MM.1S (cell line): ENCODE data around the gene BCO2.

ENCODE experiments used
- DNase-seq: peaks from one replicate; pipeline ENCODE4 v3.0.0-alpha.2; 2015
- H2AFZ ChIP-seq: fragments of 300-600 bp; sonication (generic); 2 replicates; pipeline ENCODE4 v1.6.0; 2016; ENCODE audit warnings: antibody characterized with exemption, low read length
- H3F3A ChIP-seq: fragments of 300-600 bp; sonication (generic); 2 replicates; pipeline ENCODE4 v1.6.1; 2016; ENCODE audit warnings: mild to moderate bottlenecking, antibody characterized with exemption, low read length, moderate library complexity, mixed read lengths; ENCODE audit not compliant: insufficient read depth
- H3K27ac ChIP-seq: fragments of 300-600 bp; sonication (generic); 2 replicates; pipeline ENCODE4 v1.5.1; 2016; ENCODE audit warnings: mild to moderate bottlenecking, low read length
- H3K27me3 ChIP-seq: fragments of 300-600 bp; sonication (generic); replicated peaks from 2 replicates; pipeline ENCODE4 v1.6.0; 2016; ENCODE audit warnings: low read length; ENCODE audit not compliant: insufficient read depth
- H3K36me3 ChIP-seq: fragments of 300-600 bp; sonication (generic); replicated peaks from 2 replicates; pipeline ENCODE4 v1.6.1; 2016; ENCODE audit warnings: mild to moderate bottlenecking, low read length, mixed read lengths; ENCODE audit not compliant: insufficient read depth
- H3K4me1 ChIP-seq: fragments of 300-600 bp; sonication (generic); 2 replicates; pipeline ENCODE4 v1.6.1; 2016; ENCODE audit warnings: low read length, mixed read lengths
- H3K4me2 ChIP-seq: fragments of 300-600 bp; sonication (generic); 2 replicates; pipeline ENCODE4 v1.6.0; 2016; ENCODE audit warnings: low read depth, low read length
- H3K4me3 ChIP-seq: fragments of 300-600 bp; sonication (generic); 2 replicates; pipeline ENCODE4 v1.5.1; 2016; ENCODE audit warnings: low read length, mixed read lengths
- H3K79me2 ChIP-seq: fragments of 300-600 bp; sonication (generic); 2 replicates; pipeline ENCODE4 v1.6.1; 2016; ENCODE audit warnings: mixed run types, low read length, mixed read lengths
- H3K9ac ChIP-seq: fragments of 300-600 bp; sonication (generic); 2 replicates; pipeline ENCODE4 v1.6.1; 2016; ENCODE audit warnings: low read length, mixed read lengths
- H3K9me2 ChIP-seq: fragments of 300-600 bp; sonication (generic); replicated peaks from 2 replicates; pipeline ENCODE4 v1.6.1; 2016; ENCODE audit warnings: mild to moderate bottlenecking, low read length, mixed read lengths; ENCODE audit not compliant: insufficient read depth
- H3K9me3 ChIP-seq: fragments of 300-600 bp; sonication (generic); replicated peaks from 2 replicates; pipeline ENCODE4 v1.6.1; 2016; ENCODE audit warnings: mild to moderate bottlenecking, low read length, mixed read lengths; ENCODE audit not compliant: insufficient read depth
- H4K20me1 ChIP-seq: fragments of 300-600 bp; sonication (generic); 2 replicates; pipeline ENCODE4 v1.6.1; 2016; ENCODE audit warnings: mild to moderate bottlenecking, low read length, moderate library complexity, mixed read lengths; ENCODE audit not compliant: insufficient read depth
- EZH2 ChIP-seq: fragments of 300-600 bp; sonication (generic); optimal IDR thresholded peaks from 2 replicates; pipeline ENCODE3; 2017; ENCODE audit warnings: low read depth, mild to moderate bottlenecking, antibody characterized with exemption, low read length, mixed read lengths
- EZH2phosphoT487 ChIP-seq: fragments of 300-600 bp; sonication (generic); IDR thresholded peaks from 2 replicates; pipeline ENCODE4 v1.6.1; 2018; ENCODE audit warnings: antibody characterized with exemption, low read length
- TF ChIP-seq, protein P1 (sequence below): fragments of 300-600 bp; sonication (generic); IDR thresholded peaks from 2 replicates; pipeline ENCODE4 v1.5.1; 2016; ENCODE audit warnings: antibody characterized with exemption, low read length, mixed read lengths

Gene BCO2

DNA sequence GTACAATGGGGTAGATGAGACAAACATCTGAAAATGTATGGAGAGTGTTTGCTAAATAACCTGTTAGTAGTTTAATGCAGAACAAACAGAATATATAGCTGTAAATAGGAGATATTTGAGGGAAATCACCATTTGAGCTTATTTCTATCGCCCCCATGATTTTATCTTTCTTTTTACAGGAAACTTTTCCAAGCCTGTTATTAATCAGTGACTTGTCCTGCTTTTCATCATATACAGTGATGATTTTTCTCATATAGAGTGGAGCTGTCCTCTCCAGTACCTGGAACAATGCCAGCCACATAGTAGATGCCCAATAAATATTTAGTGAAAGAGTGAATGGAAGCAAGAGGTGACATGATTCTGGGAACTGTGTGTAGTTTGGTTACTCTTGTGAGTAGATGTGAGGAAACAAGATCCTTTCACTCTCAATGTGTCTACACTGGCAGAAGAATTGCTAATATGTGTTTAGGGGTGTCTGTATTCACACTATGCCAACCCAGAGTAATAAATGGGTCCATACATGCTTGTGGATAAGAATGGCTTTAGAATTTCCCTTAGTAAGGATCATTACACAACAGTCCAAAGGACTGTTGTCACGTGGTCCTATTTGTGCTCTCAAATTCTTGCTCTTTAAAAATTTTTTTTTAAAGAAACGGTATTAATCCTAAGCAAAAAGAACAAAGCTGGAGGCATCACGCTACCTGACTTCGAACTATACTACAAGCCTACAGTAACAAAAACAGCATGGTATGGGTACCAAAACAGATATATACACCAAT lies 48.6 kb downstream of the BCO2 start:
- Histone ChIP-seq H3K4me2 (no peak overlapping the region), H3K4me1 (0 out of 2 replicates have a peak, but pooled peaks cover 6% of the 10 kb centered on the region), H3K27me3 (no peaks in the 10 kb centered on the region), H2AFZ (no peak overlapping the region), H3K9me3 (no peaks in the 10 kb centered on the region), H4K20me1 (no peaks in the 10 kb centered on the region), H3F3A (no peaks in the 10 kb centered on the region), H3K9ac (no peak overlapping the region), H3K79me2 (peaks cover 25% of the 10 kb centered on the region), H3K4me3 (no peak overlapping the region), H3K27ac (no peak overlapping the region), H3K9me2 (no peaks in the 10 kb centered on the region), H3K36me3 (no peaks in the 10 kb centered on the region)
- TF ChIP-seq EZH2phosphoT487, result no peak
- TF ChIP-seq, protein P1, sequence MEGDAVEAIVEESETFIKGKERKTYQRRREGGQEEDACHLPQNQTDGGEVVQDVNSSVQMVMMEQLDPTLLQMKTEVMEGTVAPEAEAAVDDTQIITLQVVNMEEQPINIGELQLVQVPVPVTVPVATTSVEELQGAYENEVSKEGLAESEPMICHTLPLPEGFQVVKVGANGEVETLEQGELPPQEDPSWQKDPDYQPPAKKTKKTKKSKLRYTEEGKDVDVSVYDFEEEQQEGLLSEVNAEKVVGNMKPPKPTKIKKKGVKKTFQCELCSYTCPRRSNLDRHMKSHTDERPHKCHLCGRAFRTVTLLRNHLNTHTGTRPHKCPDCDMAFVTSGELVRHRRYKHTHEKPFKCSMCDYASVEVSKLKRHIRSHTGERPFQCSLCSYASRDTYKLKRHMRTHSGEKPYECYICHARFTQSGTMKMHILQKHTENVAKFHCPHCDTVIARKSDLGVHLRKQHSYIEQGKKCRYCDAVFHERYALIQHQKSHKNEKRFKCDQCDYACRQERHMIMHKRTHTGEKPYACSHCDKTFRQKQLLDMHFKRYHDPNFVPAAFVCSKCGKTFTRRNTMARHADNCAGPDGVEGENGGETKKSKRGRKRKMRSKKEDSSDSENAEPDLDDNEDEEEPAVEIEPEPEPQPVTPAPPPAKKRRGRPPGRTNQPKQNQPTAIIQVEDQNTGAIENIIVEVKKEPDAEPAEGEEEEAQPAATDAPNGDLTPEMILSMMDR, result no peak
- TF ChIP-seq EZH2, result no peak
- DNase-seq, result no peak

DNA sequence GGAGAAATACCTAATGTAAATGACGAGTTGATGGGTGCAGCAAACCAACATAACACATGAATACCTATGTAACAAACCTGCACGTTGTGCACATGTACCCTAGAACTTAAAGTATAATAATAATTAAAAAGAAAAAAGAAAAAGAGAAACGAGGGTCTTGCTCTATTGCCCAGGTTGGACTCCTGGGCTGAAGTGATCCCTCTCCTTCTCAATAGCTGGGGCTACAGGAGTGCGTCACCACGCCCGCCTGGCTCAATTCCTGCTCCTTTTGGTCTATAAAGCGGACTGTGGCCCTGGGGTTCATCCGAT lies 50.4 kb downstream of the BCO2 start:
- Histone ChIP-seq H3K9ac (peak overlapping the region; percentile 75), H3K27me3 (no peaks in the 10 kb centered on the region), H3K9me3 (no peaks in the 10 kb centered on the region), H3K4me2 (peak overlapping the region; percentile 58), H3K4me3 (peak overlapping the region; percentile 68), H4K20me1 (no peaks in the 10 kb centered on the region), H3K79me2 (peaks cover 26% of the 10 kb centered on the region), H3K4me1 (0 out of 2 replicates have a peak, but pooled peaks cover 6% of the 10 kb centered on the region), H3F3A (no peaks in the 10 kb centered on the region), H2AFZ (peak overlapping the region; percentile 44), H3K9me2 (no peaks in the 10 kb centered on the region), H3K36me3 (no peaks in the 10 kb centered on the region), H3K27ac (peak overlapping the region; percentile 57)
- no peak for DNase-seq
- no peak for TF ChIP-seq EZH2
- TF ChIP-seq, protein P1, result no peak
- no peak for TF ChIP-seq EZH2phosphoT487

DNA sequence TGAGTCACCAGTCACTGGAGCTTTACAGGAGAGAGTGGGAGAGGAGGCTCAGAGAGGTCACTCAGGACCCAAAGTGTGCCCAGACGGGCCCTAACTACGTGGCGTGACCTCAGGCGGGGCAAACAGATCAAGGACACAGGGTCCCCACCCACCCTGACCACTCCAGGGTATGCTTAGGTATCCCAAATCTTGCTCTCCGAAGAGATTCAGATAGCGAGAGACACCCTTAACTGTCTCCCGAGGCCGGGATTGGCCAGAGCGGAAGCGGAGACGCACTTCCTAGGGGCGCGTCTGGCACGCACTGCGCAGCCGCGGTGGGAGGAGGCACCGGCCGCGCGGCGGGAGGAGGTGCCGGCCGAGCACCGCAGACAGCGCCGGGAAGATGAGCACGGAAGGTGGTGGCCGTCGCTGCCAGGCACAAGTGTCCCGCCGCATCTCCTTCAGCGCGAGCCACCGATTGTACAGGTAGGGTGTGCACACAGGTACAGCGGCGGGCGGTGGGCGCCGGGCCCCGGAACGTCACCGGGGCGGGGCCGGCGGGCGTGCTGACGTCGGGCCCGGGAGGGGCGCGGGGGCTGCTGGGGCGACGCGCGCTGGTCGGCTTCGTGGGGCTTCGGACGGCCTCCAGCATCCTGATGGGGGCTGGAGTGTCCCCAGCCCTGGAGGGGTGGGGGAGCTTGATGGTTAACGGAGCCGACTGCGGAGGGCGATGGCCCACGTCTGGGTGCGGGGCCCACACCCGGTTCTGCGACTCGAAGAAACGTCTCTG lies 50.9 kb downstream of the BCO2 start, which contains the start of gene PTS:
Gene PTS, plus strand, starts transcription at position 367 of the 769 bp plus-strand sequence. Its CDS starts 16 bp downstream, at position 383.
- H3K36me3 ChIP-seq, result no peaks in the 10 kb centered on the region
- no peaks in the 10 kb centered on the region for H3K9me2 ChIP-seq
- TF ChIP-seq, protein P1, result no peak
- no peak for TF ChIP-seq EZH2
- TF ChIP-seq EZH2phosphoT487, result no peak
- H3K4me3 ChIP-seq, result peak within 1 kb of the TSS; percentile 68
- H3K4me1 ChIP-seq, result 0 out of 2 replicates have a peak, but pooled peaks cover 6% of the 10 kb centered on the region
- H3K4me2 ChIP-seq, result peak within 1 kb of the TSS; percentile 87
- H3F3A ChIP-seq, result no peaks in the 10 kb centered on the region
- DNase-seq, result peak; percentile 90
- peak within 1 kb of the TSS; percentile 57 for H3K27ac ChIP-seq
- H3K79me2 ChIP-seq, result peaks cover 26% of the 10 kb centered on the region
- no peaks in the 10 kb centered on the region for H3K27me3 ChIP-seq
- H3K9ac ChIP-seq, result peak within 1 kb of the TSS; percentile 75
- H3K9me3 ChIP-seq, result no peaks in the 10 kb centered on the region
- H2AFZ ChIP-seq, result peak within 1 kb of the TSS; percentile 80
- no peaks in the 10 kb centered on the region for H4K20me1 ChIP-seq
